OCI-LY3 (cell line): ENCODE results near the gene DCT.

ENCODE experiments used
- CTCF ChIP-seq: fragments of 200-600, 300-600 bp; sonication (generic); IDR thresholded peaks from 2 replicates; pipeline ENCODE4 v1.5.1; 2014; ENCODE audit warnings: antibody characterized with exemption, low read length, low read depth
- EZH2phosphoT487 ChIP-seq: fragments of 200-600 bp; shearing (Covaris generic); IDR thresholded peaks from 2 replicates; pipeline ENCODE4 v1.6.1; 2018; ENCODE audit warnings: antibody characterized with exemption, mixed run types, low read depth

- TF ChIP-seq CTCF (no peak), EZH2phosphoT487 (no peak)
Observed at GRCh38 chr13:94419304-94419924, 60.1 kb downstream of the DCT start.
